NK-92 treated with Interleukin-12 subunit alpha and Interleukin-12 subunit beta, amount 100 ng/mL, for 24 hours (cell line): ENCODE data around the gene ABCA4.
A peak's percentile ranks its signal among the peaks of the same experiment; 100 is the strongest.

Experiments used
- DNase-seq: peaks from one replicate; lab custom pipeline; 2025; lab: John Stamatoyannopoulos, UW

Gene ABCA4

GRCh38 chr1:94050675-94051074, 70.3 kb downstream of the ABCA4 start:
- DNase-seq: no peak

GRCh38 chr1:94050254-94050653, 70.7 kb downstream of the ABCA4 start:
- DNase-seq: no peak

GRCh38 chr1:94049791-94050190, 71.2 kb downstream of the ABCA4 start:
- DNase-seq: no peak

- no peak for DNase-seq
Observed at GRCh38 chr1:94048413-94049164, 72.4 kb downstream of the ABCA4 start.

DNA sequence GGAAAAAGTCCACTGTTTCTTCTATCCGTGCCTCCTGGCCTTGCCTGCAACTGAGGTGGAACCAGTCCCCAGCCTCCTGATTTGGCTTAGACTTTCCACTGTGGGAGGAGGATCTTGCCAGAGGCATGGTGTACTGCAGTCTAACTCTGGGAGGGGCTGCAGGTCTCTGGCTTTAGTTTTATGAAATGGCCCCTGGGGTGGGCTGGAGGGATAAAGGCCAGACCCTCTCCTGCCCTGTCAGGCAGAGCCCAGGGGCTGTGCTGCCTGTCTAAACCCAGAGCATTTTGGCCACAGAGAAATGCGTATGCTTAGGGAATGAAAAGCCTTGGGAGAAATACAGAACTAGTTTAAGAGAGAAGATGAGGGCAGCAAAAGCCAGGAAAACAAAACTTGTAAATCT, 73.0 kb downstream of the ABCA4 start:
- DNase-seq: no peak

DNA sequence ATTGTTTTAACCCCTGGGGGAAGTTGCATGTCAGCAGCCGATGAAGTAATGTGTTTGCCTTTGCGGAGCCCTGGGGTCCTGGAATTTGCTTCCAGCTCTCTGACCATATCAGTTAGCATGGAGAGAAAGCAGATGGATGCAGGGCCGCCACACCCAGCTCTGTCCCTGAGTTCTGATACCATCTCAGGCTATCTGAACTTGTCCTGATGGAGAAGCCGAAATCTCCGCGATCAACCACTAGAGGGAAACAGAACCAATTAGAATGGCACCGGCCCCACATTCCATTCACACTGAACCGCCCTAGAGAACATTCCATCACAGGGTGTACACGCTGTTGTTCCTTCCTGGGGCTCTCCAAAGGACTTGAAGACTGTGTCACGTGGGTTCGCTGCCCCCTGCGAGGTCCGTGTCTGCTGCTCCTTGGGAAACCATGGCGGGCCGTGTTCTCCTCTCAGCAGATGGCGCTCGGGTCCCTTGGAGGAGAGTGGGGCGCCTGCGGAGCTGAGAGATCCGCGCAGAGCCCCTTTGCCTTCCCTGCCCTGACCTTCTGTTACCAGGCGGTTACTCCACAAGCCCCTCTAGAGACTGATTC, 75.4 kb downstream of the ABCA4 start:
- no peak for DNase-seq

GRCh38 chr1:94044891-94045290, 76.1 kb downstream of the ABCA4 start:
- no peak for DNase-seq

- DNase-seq: no peak
Observed at GRCh38 chr1:94044290-94044790, 76.6 kb downstream of the ABCA4 start.

DNA sequence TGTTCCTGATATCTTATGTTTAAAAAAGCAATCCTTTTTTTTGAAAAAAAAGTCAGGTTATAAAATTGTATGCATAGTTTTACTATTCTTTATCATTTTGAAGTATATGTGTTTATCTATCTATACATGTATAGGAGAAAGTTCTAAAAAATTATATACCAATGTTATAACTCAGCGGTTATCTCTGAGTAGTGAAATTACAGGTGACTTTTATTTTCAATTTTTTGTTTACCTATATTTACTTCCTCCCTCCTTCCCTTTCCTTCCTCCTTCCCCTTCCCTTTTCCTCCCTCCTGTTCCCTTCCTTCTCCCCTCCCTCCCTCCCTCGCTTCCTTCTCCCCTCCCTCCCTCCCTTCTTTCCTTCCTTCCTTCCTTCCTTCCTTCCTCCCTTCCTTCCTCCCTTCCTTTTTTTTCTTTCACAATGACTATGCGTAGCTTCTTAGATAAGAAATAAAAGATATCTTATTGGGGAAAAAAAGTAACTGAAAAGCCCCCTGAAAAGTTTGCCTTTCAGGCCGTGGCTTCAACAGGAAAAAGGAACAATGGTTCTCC, 77.1 kb downstream of the ABCA4 start:
- DNase-seq: no peak

- no peak for DNase-seq
Observed at GRCh38 chr1:94042388-94042787, 78.6 kb downstream of the ABCA4 start.

GRCh38 chr1:94039871-94040569, 80.9 kb downstream of the ABCA4 start:
- DNase-seq: no peak

GRCh38 chr1:94039514-94039870, 81.5 kb downstream of the ABCA4 start:
- peak; percentile 15 for DNase-seq

- DNase-seq: no peak
Observed at GRCh38 chr1:94038511-94038910, 82.4 kb downstream of the ABCA4 start.

DNA sequence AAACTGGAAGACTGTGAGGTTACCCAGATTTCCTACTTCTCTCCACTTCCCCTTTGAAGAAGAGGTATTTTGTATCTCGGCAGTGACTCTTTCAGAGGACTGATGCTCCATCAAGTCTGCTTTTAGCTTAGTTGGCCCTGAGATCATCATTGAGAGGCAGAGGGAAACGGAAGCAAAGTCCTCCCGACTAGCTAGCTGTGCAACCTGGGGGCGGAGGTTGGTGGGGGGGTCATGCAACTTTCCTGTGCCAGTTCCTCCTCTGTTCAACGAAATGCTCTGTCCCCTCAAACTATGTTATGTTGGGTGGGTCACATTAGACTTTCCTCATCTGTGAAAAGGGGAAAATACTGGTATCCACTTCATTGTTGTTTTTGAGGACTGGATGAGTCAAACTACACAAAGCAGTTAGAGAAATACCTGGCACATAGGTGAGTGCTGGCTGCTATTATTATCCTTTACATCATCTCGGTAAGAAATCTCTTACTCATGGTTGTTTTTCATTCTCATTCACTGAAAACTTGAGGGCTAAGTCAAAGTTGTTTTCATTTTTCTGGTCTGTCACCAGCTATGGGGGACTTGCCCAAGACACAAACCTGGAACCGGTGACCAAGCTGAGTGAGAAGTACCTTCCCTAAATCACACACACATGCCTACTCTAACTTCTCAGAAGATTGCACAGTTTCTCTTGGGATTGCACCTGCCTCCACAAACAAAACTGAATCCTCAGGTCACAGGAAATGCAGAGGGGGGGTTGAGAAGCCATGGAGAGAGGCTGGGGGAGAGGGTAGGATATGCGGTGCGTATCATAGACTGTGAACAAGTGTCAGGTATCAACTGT, 83.3 kb downstream of the ABCA4 start:
- no peak for DNase-seq

- no peak for DNase-seq
Observed at GRCh38 chr1:94036730-94037129, 84.2 kb downstream of the ABCA4 start.

DNA sequence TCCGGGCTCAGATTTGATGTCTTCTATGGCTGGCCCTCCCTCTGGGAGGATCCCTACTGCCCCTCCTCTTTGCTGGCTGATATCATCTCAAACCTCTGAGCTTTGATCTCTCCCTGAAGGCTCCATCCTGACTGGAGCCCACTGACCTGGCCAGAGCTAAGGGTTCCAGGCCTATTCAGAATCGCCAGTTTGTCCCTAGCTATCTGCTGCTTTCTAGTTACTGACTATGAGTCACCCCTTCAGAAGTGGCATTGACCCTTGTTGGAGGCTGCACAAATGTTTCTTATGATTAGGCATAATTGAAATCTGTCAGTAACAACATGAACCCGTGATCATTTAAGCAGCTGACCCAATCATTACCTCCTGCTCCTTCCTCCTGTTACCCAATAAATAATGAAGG, 87.1 kb downstream of the ABCA4 start:
- DNase-seq: no peak

GRCh38 chr1:94032637-94033036, 88.3 kb downstream of the ABCA4 start:
- no peak for DNase-seq

DNA sequence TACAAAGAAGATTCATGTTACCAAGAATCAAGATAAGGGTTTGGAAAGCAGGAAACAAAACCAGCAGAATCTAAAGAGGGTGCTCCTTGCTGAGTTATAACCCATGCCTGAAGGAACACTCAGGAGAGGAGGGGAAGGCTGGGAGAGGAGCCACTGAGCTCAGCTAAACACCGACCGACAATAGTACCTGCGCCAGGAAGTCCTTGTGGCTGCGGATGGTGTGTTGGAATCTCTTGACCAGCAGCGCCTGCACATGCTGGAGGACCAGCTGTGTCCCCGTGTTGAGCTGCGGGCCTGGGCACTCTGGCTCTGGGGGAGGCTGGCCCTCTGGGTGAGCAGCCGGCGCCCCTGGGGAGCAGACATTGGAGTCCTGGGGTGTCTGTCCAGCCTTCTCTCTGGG, 89.4 kb downstream of the ABCA4 start:
- no peak for DNase-seq

GRCh38 chr1:94031154-94031553, 89.8 kb downstream of the ABCA4 start:
- no peak for DNase-seq

DNA sequence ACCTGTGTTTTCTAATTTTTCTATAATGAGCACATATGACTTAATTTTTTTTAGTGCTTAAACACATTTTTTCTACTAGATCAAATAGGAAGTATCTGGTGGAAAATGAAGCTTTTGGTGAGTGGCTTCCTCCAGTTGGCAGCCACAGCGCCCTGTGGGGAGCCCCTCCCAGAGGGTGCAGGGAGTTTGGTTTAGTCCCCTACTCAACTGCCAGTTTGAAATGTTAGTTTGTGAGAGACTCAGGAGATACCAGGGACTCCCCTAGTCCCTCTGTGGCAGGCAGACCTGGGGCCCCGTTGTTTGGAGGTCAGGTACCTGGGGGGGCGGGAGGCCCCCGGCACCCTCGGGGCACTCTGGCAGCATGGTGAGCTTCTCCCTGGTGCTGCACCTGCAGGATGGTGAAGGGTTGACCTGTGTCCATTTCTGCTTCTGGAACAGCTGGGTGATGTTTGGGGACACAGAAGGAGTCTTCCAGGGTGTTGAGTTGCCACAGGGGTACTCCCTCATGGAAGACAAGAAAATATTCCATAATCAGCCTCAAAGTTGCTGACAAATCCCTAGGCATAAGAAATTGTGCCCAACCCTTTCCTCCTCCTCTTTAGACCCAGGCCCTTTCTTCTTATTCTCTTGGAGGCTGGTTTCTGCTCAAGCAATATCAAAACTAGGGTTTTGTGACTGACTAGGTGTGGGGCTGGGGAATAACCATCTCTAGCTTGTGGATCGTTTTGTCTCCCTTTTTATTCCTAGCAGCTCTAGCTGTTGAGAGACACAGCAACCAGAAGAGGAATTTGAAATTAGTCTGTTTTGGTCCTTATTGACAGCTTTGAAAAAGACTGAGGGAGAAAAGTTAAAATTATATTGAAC, 91.6 kb downstream of the ABCA4 start:
- no peak for DNase-seq
